ENCODE data around the gene PRLR.
A peak's percentile ranks its signal among the peaks of the same experiment; 100 is the strongest.

The PRLR gene

DNA sequence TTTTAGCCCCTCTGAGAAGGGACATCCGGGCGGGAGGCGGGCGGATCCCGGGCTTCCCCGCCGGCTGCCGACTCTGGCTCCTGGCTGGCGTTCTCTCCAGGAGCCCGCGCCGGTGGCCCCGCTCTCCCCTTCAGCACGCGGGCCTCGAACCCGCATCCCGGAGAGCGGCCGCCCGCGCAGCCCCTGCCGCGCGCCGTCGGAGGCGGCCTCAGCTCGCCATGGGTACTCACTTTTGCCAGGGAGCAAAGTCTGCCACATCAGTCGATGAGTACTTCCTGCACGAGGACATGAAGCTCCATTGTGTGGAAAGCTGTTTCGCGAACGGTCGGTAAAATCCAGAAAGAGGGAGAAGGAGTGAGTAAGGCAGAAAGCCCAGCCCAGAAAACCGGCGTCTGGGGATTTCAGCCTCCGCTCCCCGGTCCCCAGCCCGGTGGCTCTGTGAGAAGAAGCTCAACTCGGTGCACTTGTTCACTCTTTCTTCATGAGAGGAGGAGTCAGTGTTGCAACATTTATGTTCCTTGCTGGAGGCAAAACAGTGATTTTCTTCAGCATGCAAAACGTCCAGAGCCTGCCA is at the start of gene PRLR:
Gene PRLR, minus strand, starts transcription at position 450 of the 574 bp plus-strand sequence. CDS start 140,867 bp downstream, outside the sequence.
- TF ChIP-seq, protein P1, sequence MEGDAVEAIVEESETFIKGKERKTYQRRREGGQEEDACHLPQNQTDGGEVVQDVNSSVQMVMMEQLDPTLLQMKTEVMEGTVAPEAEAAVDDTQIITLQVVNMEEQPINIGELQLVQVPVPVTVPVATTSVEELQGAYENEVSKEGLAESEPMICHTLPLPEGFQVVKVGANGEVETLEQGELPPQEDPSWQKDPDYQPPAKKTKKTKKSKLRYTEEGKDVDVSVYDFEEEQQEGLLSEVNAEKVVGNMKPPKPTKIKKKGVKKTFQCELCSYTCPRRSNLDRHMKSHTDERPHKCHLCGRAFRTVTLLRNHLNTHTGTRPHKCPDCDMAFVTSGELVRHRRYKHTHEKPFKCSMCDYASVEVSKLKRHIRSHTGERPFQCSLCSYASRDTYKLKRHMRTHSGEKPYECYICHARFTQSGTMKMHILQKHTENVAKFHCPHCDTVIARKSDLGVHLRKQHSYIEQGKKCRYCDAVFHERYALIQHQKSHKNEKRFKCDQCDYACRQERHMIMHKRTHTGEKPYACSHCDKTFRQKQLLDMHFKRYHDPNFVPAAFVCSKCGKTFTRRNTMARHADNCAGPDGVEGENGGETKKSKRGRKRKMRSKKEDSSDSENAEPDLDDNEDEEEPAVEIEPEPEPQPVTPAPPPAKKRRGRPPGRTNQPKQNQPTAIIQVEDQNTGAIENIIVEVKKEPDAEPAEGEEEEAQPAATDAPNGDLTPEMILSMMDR (IDR thresholded peaks at IDR 0.05; ENCODE audit: low read depth, low read length, missing control alignments): no peak
- DNase-seq (ENCODE audit: low read depth): no peak
- peak within 1 kb of the TSS; percentile 27 for H3K4me3 ChIP-seq (ENCODE audit: low read depth, low read length)
- in situ Hi-C loops (cut with HindIII; ENCODE audit: low sequenced_read_pairs): no loop called here

DNA sequence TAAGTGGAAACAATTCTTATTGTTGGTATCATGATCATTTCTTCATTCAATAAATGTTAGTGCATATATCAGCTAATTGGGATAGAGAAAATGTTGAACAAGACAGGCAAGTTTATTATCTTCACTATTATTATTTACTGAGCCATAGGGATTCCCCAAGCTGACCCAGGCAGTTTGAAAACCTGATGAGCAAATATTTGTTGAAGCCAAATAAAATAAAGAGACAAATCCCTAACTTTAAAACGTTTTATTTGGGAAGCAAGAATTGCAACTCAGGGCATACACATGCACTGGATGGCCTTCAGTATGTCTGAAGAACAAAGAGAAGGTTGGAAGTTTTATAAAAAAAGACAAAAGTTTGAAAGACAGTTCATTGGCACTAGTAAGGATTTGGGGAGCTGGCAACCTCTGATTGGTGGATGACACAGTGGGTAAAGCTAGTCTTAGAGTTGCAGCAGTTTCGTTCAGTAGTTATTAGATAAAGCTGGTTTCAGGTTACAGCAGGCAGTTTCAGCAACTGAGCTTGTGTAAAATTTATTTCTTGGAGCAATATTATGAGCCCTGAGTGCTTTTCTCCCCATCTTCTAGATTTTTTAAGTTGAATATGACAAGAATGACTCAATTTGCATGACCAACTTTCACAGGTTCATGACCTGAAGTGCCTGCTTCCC is 44.7 kb upstream of the PRLR start:
- TF ChIP-seq, protein P1 (IDR thresholded peaks at IDR 0.05; ENCODE audit: low read depth, low read length, missing control alignments): no peak
- H3K4me3 ChIP-seq (ENCODE audit: low read depth, low read length): no peak overlapping the region
- DNase-seq (ENCODE audit: low read depth): no peak
- in situ Hi-C loops (cut with HindIII; ENCODE audit: low sequenced_read_pairs): no loop called here

DNA sequence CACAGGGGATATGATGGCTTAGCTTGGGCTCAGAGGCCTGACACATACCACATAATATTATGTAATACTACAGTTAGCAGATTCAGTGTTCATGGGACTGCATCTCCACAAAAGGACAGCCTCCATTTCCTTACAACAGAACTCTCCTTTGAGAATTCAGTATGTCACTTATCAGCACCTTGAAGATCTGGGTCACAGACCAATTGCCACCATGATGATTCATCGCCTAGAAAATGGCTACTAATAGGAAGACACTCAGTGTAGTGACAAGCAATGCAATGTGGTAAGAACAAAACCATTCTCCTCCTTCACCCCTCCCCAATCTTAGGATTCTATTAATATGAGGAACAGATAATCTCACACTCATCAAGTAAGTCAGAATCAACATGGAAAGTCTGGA is 38.7 kb upstream of the PRLR start:
- in situ Hi-C loops (cut with HindIII; ENCODE audit: low sequenced_read_pairs): no loop called here
- no peak for DNase-seq (ENCODE audit: low read depth)
- TF ChIP-seq, protein P1 (IDR thresholded peaks at IDR 0.05; ENCODE audit: low read depth, low read length, missing control alignments): no peak
- no peak overlapping the region for H3K4me3 ChIP-seq (ENCODE audit: low read depth, low read length)

DNA sequence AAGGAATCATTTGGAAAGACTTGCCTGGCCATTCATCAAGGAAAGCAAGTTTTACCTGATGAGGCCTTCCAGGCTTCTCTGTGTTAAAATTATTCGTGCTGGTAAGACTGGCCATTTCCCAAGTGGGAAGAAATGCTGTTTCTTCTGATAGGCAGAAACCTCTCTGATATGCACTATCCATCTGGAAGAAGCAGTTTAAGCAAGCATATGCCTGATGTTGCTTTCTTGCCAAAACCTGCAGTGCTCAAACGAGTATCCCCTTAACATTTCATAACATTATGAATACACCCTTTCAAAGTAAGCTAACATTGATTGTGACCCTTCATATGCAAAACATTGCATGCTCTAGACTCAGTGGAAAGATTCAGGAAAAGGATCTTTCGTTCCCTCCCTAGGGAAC is 36.0 kb upstream of the PRLR start:
- H3K4me3 ChIP-seq (ENCODE audit: low read depth, low read length): no peak overlapping the region
- TF ChIP-seq, protein P1 (IDR thresholded peaks at IDR 0.05; ENCODE audit: low read depth, low read length, missing control alignments): no peak
- DNase-seq (ENCODE audit: low read depth): no peak
- in situ Hi-C loops (cut with HindIII; ENCODE audit: low sequenced_read_pairs): no loop called here

DNA sequence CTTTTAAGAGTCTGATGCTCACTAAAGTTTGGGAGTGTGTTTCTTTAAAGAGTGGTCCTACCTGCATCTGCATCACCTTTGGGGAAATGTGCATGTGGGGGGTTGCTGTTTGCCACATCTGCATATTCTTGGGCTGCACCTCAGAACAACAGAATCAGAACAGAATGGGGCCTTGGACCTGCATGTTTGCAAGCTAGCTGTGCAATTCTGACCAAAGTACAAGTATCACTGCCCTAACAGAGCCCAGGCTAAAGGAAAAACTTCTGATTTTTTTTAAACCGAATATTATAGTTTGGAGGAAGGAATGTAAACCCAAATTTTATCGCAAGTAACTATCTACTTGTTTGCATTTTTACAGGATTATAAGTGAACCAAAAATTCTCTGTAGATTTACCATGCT is 34.2 kb upstream of the PRLR start:
- TF ChIP-seq, protein P1 (IDR thresholded peaks at IDR 0.05; ENCODE audit: low read depth, low read length, missing control alignments): no peak
- no peak overlapping the region for H3K4me3 ChIP-seq (ENCODE audit: low read depth, low read length)
- DNase-seq (ENCODE audit: low read depth): no peak
- in situ Hi-C loops (cut with HindIII; ENCODE audit: low sequenced_read_pairs): no loop called here

DNA sequence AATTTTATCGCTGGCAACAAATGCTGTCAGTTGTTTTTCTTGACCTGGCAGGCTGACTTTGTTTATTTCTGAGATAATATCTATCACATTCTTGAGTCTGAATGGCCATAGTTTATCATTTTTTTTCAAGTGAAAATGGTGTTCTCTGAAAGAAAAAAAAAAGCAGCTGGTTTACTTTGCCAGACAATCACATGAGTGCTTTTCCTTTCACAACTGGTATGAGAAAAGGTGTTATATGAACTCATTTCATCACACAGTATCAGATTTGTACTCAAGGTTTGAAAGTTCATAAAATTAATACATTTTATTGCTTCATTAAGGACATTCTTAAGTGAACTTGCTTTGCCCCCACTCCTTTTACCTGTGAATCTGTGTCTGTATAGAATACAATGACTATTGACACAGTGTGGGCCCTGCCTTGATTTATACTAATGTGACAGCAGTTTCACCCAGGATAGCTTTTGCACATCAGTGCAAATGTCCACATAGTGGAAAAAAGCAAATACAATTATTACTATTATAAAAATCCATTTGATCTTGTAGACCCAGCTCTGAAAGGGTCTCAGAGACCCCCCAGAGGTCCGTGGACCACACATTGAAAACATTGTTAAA is 33.1 kb upstream of the PRLR start:
- no peak for DNase-seq (ENCODE audit: low read depth)
- H3K4me3 ChIP-seq (ENCODE audit: low read depth, low read length): no peak overlapping the region
- in situ Hi-C loops (cut with HindIII; ENCODE audit: low sequenced_read_pairs): no loop called here
- TF ChIP-seq, protein P1 (IDR thresholded peaks at IDR 0.05; ENCODE audit: low read depth, low read length, missing control alignments): no peak

All from astrocyte of the cerebellum (primary cell).